CD4-positive, alpha-beta T cell treated with Interleukin-1 beta for 1 hour (primary cell): ENCODE data around the gene ACTL7B.
"Not testable (repeated sequence)": the region's sequence is repeated elsewhere in the genome, so short reads cannot be mapped to it uniquely, and the experiment has no call there.

Source experiments
- DNase-seq, 2 donors: peaks; one replicate each; pipeline ENCODE4 v3.0.0-alpha.2; 2020 to 2022

ACTL7B gene

DNA sequence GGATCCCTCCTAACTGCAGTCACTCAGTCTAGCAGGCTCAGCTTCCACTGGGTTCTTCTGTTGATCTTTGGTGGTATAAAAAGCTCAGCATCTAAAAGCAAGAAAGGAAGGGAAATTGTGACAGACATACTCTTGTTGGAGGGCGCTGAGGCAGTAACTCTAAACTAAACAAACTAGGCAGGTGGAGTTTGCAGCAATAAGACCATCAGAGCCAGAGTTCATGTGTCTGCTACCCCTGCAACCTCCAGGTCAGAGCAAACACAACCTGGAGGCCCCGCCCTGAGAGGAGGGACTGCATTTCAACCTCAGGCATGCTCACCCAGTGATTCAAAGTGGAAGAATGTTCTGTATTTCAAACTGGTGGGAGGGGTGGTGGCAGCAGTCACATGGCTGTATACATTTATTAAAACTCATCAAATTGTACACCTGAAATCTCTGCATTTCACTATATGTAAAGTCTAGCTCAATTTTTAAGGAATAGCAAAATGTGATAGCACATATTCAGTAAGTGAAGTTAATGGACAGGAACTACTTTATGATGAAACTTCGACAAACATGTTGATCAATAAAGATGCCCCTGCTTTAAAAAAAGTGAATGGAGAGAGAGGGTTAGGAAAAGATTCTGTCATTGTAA is 13.4 kb upstream of the ACTL7B start:
- no peak for DNase-seq

DNA sequence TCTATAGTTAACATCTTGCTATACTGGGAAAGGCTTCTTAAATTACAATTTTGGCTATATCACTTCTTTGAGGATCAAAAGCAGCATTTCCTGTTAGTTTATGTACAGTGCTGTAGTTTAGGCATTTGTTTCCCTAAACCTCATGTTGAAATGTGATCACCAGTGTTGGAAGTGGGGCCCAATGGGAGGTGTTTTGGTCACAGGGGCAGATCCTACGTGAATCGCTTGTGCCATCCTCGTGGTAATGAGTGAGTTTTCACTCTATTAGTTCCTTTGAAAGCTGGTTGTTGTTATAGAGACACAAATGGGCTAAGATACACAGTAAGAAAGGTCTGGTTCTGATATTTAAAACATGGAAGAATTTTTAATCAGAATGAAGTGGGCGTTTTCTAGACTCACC is 12.0 kb upstream of the ACTL7B start:
- no peak for DNase-seq

DNA sequence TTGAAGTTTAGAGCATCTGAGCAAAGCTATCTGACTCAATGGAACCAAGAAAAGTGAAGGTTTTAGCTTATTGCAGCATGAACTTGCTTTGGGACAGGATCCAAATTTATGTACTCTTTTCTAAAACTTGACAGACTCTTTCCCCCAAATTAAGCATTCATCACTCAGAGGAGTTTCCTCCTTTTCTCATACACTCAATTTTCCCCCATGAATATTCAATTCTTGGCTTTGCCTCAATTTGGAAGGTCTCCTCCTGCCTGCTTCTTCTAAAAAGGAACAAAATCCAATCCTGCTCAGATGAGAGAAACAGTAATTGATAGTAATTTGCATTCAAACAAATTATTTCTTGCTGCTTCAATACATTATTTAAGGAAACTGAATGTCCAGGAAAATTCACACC is 11.3 kb upstream of the ACTL7B start:
- DNase-seq, result no peak

DNA sequence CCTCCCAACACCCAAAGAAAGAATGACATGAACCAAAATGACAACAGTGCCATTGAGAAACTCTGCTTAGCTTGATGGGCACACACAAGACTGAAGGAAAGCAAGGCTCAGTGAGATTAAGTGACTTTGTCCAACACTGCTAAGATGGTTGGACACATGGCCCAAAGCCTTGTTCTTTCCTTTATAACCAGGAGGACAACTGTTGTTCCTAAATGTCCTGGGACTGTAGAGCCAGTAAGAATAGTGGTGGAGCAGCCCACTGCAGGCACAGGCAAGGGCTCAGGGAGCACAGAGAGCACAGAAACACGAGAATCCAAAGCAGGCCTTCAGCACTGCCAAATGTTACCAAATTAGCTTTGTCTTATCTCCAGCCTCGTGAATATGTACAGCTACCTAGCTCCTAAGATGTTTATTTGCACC is 10.2 kb upstream of the ACTL7B start:
- no peak for DNase-seq

DNA sequence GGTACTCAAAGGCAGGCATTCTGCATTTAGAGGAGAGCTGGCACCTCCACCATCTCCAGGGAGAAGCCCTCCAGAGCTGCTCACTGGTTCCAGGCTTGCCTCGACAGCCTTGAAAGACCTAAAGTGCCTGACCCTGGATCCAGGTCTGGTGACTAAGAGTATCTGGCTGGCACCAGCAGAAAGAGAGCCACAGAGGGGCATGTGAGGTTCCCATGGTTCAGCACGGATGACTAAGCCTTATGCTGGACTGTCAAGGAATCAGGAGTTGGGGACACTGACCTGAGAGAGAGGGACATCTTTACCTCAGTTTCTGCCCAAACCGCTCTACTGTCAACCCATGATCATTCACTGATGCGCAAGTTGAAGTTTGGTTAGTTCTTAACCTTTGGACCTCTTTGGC is 9.3 kb upstream of the ACTL7B start:
- no peak for DNase-seq

DNA sequence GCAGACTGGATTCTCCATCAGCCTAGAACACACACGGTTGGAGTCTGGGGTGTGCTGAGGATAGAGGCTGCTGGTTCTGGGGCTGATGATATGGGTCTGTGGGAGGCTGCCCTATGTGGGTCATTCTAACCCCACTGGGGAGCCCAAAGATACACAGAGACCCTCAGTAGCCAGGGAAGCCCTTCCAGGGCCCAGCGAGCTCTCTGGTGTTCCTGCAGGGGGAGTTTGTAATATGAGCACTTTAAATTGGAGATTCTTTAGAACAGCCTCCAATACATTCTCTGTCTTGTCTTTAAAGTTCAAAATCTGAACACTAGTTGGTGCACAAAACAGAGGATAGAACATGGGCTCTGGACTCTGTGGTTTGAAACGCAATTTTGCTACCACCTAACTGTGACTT is 8.7 kb upstream of the ACTL7B start:
- DNase-seq, result no peak

DNA sequence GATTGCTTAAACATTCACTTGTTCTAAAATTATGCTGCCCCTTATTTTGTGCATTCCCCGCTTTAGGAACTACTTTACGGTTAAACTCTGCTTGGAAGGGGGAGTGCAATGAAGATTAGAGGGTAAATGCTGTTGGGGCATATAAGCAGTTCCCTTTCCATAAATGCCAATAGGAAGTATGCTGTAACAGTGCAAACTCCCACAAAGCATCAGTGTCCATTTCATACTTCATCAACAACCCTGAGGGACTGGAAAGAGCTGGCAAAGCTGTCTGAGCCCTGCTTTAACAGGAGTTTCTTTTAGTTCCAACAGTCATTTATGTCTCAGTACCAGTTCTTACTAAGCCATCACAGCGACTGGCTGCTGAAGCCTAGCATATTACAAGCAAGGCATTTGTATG is 8.1 kb upstream of the ACTL7B start:
- no peak for DNase-seq

DNA sequence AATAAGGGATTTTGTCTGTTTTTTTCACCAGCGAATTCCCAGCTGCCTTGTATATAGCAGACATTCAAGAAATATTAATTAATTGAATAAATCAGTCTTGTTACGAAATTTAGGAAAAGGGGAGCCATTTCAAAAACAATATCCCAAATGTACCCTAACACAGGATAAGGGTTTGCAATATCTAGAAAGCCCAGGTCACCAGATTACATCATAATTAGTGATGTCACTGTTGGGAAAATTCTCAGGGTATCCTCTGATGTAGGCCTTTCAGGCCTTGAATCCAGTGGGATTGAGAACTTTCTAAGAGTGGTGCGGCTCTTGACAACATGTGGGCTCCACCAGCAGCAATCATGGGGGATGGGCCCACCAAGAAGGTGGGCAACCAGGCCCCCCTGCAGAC is 6.2 kb upstream of the ACTL7B start, which contains the start of gene ACTL7A:
ACTL7A (plus strand) TSS at position 270 of the 400 bp plus-strand sequence; CDS start at position 327, 57 bp downstream.
- DNase-seq, result no peak

DNA sequence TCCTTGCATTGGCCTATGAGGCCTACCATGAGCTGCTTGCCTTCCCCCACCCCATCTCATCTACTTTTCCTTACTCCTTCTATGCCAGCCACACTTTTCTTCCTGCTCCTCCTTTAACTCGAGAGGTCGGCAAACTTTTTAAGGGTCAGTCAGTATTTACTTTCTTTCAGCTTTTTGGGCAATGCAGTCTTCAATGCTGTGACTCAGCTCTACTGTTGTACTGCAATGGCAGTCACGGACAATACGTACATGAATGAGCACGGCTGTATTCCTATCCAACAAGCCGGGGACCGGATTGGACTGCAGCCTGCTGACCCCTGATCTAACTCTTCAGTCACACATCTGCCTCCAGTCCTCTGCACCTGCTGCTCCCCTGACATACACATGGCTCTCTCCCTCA is 5.7 kb upstream of the ACTL7B start:
- no peak for DNase-seq

DNA sequence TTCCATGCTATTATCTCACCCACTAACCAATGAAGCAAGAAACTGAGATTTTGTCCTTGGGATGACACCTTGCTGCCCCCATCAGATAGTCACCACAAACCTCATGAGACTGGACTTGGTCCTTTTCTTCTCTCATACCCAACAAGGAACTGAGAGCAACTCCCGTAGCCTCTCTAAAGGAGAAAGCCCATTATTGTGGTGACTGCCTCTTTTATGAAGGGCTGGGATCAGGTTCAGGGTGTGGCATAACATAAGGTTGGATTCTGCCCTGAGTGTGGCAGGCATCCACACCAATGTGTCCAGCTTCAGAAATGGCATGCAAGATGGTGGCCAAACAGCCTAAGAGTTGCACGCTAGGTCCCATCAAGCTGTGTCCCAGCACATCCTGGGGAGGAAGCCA is 5.0 kb upstream of the ACTL7B start:
- DNase-seq, result no peak

DNA sequence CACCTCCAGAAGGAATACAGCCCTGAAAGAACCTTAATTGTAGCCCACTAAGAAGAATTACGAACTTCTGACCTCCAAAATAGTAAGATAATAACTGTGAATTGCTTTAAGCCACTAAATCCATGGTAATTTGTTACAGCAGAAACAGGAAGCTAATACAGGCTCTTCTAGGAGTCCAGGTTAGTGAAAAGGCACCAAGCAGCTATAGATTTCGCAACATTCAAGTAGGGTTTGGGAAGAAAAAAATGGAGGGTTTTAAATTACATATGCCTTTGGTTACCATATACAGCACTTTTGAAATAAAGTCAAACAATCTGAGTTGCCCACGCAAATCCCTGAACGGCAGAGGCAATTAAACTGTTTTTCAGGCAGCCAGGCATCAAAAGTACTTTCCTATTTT is 4.6 kb upstream of the ACTL7B start:
- no peak for DNase-seq

DNA sequence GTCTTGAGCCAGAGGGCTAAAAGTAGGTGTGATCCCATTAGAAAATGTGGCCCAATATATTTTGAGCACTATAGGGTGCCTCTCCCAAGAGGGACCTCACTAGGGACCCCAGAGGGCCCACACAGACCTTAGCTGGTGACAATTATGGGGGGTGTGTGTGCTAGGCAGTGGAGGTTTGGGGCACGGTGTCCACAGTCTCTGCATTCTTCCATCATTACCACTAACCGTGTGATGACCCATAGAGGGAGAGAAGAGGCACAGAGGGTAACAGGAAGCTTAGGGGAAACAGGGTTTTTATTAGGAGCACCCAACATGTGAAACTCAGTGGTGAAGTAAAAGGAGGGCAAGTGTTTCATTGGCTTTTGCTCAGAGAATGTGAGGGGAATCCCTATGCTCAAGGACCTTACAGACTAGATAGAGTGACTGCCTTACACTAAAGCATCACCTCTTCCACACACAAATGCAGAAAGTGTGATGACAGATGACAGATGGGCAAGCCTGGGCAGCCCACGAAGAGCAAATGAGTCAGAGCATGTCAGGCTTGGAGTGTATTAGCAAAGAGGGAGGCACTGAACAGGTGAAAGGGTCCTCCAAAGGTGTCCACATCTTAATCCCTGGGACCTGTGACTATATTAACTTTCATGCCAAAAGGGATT is 3.8 kb upstream of the ACTL7B start:
- DNase-seq, result no peak

DNA sequence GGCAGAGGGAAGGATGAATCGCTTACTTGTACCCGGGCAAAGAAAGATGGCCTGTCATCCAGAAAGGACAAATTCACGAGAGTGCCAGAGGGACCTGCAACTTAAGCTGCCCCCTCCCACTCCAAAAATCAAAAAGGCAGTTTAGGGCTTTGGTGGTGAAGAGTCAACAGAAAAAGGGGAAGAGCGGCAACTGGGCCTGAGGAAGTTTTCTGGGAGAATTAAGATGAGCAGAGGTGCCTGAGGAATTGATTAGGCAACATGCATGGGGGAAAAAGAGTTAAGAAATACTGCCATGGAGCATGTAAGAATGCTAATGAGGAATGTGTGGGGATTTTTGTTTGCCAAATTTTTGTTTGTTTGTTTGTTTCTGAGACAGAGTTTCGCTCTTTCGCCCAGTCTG is 1.8 kb upstream of the ACTL7B start:
- DNase-seq, result no peak

DNA sequence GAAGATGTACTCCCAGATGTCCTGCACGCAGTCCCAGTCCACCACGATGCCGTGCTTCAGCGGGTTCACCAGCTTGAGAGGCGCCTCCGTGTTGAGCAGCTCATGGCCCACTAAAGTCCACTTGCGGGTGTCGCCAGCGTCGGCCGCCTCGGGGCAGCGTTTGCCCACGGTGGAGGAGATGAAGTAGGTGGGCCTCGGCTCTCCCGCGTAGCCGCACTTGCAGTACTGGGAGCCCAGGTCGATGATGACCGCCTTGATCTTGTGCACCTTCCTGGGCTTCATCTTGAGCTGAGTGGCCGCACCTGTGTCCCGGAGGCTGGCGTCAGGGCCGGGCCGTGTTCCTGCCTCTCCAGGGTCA is 278 bp downstream of the ACTL7B start:
- no peak for DNase-seq

DNA sequence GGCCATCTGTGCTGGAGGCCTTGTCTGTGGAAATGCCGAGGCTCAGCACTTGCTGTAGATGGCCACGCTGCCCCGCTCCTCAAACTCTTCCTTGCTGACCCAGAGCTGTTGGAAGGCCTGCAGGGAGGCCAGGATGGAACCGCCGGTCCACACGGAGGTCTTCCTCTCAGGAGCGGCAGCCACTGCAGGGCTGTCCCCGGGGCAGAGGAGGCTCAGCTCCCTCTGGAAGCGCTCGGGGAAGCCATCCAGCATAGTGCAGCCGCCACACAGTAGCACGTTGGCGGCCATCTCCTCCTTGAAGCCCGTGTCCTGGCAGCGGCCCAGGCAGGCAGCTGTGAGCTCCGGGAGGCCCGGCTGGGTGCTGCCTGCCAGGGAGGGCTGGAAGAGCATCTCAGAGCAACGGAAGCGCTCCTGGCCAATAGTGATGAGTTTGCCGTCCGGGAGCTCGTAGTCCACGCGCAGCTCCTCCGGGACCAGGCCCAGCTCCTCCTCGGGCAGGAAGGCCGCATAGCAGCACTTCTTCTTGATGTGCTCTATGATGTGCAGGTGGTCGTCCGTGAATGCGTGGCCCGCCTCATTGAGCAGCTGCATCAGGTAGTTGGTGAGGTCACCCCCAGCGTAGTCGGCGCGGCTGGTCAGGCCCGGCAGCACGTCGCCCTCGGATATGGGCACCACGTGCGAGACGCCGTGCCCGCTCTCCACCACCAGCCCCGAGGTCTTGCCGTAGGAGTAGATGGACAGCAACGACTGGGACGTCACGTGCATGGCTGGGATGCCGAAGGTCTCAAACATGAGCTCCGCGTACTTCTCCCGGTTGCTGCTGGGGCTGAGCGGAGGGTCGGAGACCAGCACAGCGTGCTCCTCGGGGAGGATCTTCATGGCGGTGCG is 901 bp downstream of the ACTL7B start:
- DNase-seq, result no peak

DNA sequence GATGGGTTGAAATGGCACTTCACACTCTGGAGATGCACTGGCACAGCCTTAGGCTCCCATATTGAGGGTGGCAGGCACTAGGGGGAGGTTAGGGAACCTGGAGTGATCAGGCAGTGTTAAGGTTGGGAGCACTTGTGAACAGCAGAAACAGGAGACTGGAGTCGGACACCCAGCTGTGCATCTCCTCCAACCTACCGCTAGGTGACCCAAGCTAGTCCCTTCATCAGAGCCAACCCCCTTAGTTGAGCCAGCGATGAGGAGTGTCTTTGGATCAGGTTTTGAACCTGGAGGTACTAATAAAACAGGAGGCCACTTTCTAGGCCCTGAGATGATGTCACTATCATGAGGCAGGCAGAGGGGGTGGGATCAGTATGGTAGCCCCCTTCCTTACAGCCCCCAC is 1.7 kb downstream of the ACTL7B start:
- no peak for DNase-seq

DNA sequence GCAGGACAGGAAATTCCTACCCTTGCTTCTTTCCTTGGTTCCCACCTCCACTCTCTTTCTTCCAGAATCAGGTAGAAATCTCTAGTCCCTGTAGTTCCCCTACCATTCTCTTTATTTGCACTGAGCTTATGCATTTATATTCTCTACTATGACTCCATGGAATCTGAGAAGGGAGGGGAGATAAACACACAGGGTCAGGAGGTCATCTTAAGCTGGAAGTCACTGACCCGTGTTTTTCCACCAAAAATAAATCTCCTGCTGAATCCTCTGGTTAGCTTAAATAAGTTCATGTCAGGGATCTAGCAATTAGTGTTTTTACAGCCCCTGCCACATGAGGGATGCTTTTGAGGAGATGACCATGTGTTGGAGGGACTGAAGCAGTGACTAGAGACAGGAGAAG is 3.7 kb downstream of the ACTL7B start:
- no peak for DNase-seq

DNA sequence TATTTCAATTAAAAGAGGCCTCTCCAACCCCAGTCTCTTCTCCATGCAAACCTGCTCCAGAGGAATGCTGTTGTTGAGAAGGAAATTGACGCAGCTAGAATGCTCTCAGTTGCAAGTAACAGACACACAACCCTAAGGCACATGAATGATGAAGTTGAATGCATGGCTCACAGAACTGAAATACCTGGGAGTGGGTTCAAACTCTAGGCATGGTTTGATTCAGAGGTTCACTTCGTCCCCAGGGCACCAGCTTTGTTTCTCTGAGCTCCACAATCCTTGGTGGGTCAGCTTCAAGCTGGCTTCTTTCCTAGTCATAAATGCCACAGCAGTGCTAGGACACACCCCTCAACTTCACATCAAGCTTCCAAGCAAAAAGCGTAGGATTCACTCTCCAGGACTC is 4.6 kb downstream of the ACTL7B start:
- no peak for DNase-seq

DNA sequence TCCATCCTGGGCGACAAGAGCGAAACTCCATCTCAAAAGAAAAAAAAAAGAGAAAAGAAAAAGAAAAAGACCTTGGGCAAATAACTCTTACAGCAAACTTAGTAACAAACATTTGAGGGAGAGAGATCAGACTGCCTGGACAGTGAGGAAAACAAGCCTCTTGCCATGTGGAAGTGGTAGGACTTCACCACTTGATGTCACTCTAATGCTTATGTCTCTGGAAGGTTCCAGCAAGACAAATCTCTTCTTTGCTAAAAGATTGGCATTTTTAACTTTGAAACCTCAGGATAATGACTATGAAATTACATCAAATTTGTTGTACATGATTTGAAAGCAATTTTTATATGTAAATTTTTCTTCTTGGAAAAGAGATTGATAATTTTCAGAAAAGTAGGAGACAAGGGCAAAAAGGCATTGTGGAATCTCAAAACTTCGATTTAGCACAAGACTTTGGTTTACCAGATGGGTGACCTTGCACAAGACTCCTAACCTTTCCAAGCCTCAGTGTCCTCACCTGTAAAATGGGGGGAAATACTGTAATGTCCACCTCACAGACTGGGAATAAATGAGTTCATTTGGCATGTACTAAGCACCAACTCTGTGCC is 5.4 kb downstream of the ACTL7B start:
- no peak for DNase-seq

DNA sequence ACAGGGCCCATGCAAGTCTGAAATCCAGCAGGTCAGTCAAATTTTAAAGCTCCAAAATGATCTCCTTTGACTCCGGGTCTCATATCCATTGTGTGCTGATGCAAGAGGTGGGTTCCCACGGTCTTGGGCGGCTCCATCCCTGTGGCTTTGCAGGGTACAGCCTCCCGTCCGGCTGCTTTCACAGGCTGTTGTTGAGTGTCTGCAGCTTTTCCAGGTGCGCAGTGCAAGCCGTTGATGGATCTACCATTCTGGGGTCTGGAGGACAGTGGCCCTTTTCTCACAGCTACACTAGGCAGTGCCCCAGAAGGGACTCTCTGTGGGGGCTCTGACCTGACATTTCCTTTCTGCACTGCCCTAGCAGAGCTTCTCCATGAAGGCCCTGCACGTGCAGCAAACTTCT is 7.5 kb downstream of the ACTL7B start:
- not testable (repeated sequence) for DNase-seq

DNA sequence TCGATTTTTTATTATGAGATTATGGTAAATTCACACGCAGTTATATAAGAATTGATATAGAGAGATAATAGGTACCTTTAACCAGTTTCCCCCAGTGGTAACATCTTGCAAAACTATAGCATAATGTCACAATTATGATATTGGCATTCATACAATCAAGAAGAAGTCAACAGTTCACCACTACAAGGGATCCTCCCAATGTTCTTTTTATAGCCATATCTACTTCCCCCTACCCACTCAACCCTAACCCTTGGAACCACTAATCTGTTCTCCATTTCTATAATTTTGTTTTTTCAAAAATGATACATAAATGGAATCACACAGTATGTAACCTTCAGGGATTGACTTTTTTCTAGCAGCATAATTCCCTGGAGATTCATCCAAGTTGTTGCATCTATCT is 9.8 kb downstream of the ACTL7B start:
- DNase-seq, result no peak

DNA sequence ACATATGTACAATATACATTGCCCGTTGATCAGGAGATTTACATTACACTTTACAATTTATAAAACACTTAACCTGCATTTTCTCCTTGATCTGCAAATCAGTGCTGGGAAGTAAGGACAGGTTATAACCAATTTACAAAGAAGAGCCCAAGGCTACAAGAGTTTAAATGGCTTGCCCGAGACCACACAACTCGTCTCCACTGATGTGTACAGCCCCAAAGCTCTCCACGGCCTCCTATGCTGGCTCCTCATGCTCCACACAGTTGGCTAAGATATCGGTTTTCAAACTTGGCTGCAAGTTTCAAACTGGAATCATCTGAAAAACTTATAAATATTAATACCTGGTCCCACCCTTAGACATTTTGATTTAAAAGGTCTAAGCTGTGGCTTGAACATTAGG is 10.3 kb downstream of the ACTL7B start:
- no peak for DNase-seq

DNA sequence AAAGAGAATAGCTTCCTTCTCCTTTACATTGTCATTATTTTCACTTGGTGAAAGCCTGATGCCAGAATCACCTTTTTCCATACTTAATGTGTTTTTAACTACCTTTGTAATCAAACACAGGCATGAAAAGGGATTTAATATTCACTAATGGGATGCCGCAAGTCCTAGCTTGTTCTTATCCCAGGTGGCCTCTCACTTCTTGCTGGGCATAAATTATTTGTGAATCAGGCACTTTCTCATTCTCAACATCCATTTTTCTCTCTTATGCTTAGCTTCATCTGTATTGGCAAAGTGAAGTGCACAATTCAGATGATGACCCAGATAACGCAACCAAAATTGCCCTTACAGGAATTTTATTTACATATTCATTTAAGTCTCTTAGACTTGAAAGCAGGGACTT is 10.9 kb downstream of the ACTL7B start:
- no peak for DNase-seq

DNA sequence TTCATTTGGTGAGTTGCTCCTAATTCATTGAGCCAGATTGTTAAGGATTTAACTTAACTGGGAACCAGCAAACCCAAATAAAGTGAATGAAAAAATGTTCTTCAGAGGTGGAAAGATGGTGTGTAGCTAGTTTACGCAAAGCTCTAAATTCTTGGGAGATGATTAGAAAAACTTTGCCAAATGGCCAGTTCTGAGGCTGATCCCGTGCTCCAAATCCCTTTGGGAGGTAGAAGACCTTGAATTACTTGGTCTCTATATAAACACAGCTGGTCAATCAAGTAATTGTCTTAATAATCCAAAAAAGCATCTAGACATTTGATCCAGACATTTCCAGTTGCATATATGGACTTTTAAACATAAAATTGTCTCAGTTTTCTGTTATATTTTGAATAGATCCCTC is 11.4 kb downstream of the ACTL7B start:
- DNase-seq, result no peak
